ENCODE results near the gene ACTR2. TPM values are rescaled to one million over a fixed set of nuclear protein-coding genes. Genes with fewer than 3 reads are reported as not detected.

The ACTR2 gene
- total and polyA plus RNA-seq, 9 of the 15 experiments (the other 6 are each of a cell fraction or from before 2014, with no cell fraction given), result 47.3 to 239 (median 108) TPM

DNA sequence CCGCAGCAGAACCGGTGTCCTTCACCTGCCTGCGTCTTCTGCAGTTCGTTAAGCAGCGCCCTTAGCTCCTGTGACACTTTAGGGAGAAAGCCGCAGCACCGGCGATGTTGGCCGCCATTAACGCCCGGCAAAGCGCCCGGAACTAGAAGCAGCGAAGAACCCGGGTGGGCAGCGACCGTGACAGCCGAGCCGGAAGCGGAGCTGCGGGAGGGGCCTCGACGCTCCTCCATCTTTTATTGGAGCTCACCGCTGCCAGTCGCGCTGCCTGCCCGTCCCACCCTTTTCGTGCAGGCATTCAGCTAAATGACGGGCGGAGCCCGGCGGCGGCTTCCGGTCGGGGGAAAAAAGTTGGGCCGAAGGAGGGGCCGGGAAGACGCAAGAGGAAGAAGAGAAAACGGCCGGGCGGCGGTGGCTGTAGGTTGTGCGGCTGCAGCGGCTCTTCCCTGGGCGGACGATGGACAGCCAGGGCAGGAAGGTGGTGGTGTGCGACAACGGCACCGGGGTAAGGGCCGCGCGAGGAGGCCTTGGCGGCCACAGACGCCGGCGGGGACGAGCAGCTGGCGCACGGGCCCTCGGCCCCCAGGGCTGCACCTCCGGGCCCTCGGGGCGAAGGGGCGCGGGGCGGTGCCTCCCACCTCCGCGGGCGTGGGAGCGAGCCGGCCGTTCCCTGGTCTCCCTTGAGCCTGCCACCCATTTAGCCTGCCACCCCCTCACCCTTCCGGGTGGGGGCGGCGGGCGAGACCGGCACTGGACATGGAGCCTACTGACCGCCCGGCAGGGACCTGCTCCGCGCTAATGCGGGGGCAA is at the start of gene ACTR2 (continued):
- TF ChIP-seq SRSF3 (IDR thresholded peaks at IDR 0.05; ENCODE audit: insufficient read depth, low read length), result no peak
- no peak for TF ChIP-seq ARNT (IDR thresholded peaks at IDR 0.05)
- peak; percentile 84 for TF ChIP-seq ZNF384 (IDR thresholded peaks at IDR 0.05; ENCODE audit: low read depth, low read length)
- no peak for TF ChIP-seq RFX1 (IDR thresholded peaks at IDR 0.05)
- no peak for TF ChIP-seq CBX5 (IDR thresholded peaks at IDR 0.05; ENCODE audit: borderline replicate concordance, low read depth)
- no peak for TF ChIP-seq TCF7L2 (IDR thresholded peaks at IDR 0.05; ENCODE audit: low read depth, low read length)
- TF ChIP-seq, protein P1, sequence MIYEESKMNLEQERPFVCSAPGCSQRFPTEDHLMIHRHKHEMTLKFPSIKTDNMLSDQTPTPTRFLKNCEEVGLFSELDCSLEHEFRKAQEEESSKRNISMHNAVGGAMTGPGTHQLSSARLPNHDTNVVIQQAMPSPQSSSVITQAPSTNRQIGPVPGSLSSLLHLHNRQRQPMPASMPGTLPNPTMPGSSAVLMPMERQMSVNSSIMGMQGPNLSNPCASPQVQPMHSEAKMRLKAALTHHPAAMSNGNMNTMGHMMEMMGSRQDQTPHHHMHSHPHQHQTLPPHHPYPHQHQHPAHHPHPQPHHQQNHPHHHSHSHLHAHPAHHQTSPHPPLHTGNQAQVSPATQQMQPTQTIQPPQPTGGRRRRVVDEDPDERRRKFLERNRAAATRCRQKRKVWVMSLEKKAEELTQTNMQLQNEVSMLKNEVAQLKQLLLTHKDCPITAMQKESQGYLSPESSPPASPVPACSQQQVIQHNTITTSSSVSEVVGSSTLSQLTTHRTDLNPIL (CRISPR knock-in tag; IDR thresholded peaks at IDR 0.05), result no peak
- peak; percentile 92 for TF ChIP-seq ERF (CRISPR knock-in tag; IDR thresholded peaks at IDR 0.05)
- 0 out of 2 replicates have a peak, but pooled peaks have one; percentile 7 for TF ChIP-seq JUNB (CRISPR knock-in tag; conservative IDR thresholded peaks at IDR 0.05)
- no peak for TF ChIP-seq RAD51 (IDR thresholded peaks at IDR 0.05; ENCODE audit: borderline replicate concordance, low read depth)
- no peak for TF ChIP-seq CBFA2T3 (IDR thresholded peaks at IDR 0.05)
- TF ChIP-seq ZNF274 (IDR thresholded peaks at IDR 0.05; ENCODE audit: borderline replicate concordance, low read depth, low read length), result no peak
- TF ChIP-seq ZKSCAN3 (CRISPR knock-in tag; IDR thresholded peaks at IDR 0.05), result no peak
- TF ChIP-seq ESRRA (IDR thresholded peaks at IDR 0.05; ENCODE audit: borderline replicate concordance, low read depth), result peak; percentile 22; the same call in 1 of the 2 replicates
- no peak for TF ChIP-seq WHSC1 (IDR thresholded peaks at IDR 0.05; ENCODE audit: low read length)
- no peak for TF ChIP-seq KLF10 (CRISPR knock-in tag; IDR thresholded peaks at IDR 0.05)
- TF ChIP-seq, protein P2, sequence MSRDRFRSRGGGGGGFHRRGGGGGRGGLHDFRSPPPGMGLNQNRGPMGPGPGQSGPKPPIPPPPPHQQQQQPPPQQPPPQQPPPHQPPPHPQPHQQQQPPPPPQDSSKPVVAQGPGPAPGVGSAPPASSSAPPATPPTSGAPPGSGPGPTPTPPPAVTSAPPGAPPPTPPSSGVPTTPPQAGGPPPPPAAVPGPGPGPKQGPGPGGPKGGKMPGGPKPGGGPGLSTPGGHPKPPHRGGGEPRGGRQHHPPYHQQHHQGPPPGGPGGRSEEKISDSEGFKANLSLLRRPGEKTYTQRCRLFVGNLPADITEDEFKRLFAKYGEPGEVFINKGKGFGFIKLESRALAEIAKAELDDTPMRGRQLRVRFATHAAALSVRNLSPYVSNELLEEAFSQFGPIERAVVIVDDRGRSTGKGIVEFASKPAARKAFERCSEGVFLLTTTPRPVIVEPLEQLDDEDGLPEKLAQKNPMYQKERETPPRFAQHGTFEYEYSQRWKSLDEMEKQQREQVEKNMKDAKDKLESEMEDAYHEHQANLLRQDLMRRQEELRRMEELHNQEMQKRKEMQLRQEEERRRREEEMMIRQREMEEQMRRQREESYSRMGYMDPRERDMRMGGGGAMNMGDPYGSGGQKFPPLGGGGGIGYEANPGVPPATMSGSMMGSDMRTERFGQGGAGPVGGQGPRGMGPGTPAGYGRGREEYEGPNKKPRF (IDR thresholded peaks at IDR 0.05; ENCODE audit: low read depth, low read length), result no peak
- TF ChIP-seq FOXA1 (IDR thresholded peaks at IDR 0.05; ENCODE audit: borderline replicate concordance), result no peak
- no peak for TF ChIP-seq ZNF217 (CRISPR knock-in tag; IDR thresholded peaks at IDR 0.05)
- TF ChIP-seq BRF1 (IDR thresholded peaks at IDR 0.05; ENCODE audit: borderline replicate concordance, extremely low read depth, insufficient read length), result no peak
- TF ChIP-seq PML (IDR thresholded peaks at IDR 0.05; ENCODE audit: low read length), result peak; percentile 81; the same call in 1 of the 2 replicates
- TF ChIP-seq ZNF644 (tag; IDR thresholded peaks at IDR 0.05; ENCODE audit: low read depth), result no peak
- TF ChIP-seq ARID2 (IDR thresholded peaks at IDR 0.05), result no peak
- TF ChIP-seq, protein P3, sequence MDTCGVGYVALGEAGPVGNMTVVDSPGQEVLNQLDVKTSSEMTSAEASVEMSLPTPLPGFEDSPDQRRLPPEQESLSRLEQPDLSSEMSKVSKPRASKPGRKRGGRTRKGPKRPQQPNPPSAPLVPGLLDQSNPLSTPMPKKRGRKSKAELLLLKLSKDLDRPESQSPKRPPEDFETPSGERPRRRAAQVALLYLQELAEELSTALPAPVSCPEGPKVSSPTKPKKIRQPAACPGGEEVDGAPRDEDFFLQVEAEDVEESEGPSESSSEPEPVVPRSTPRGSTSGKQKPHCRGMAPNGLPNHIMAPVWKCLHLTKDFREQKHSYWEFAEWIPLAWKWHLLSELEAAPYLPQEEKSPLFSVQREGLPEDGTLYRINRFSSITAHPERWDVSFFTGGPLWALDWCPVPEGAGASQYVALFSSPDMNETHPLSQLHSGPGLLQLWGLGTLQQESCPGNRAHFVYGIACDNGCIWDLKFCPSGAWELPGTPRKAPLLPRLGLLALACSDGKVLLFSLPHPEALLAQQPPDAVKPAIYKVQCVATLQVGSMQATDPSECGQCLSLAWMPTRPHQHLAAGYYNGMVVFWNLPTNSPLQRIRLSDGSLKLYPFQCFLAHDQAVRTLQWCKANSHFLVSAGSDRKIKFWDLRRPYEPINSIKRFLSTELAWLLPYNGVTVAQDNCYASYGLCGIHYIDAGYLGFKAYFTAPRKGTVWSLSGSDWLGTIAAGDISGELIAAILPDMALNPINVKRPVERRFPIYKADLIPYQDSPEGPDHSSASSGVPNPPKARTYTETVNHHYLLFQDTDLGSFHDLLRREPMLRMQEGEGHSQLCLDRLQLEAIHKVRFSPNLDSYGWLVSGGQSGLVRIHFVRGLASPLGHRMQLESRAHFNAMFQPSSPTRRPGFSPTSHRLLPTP (IDR thresholded peaks at IDR 0.05; ENCODE audit: borderline replicate concordance, extremely low read depth, insufficient read length), result no peak
- TF ChIP-seq SP1 (CRISPR knock-in tag; IDR thresholded peaks at IDR 0.05), result peak; percentile 67

Measured in K562 (cell line).